WTC11 (cell line): ENCODE results near the gene INHBC. TPM values are rescaled to one million over a fixed set of nuclear protein-coding genes. Genes with fewer than 3 reads are reported as not detected.
A peak's percentile ranks its signal among the peaks of the same experiment; 100 is the strongest.

ENCODE experiments used
- ATAC-seq: fragments of 200-7000 bp; cut with Tn5 transposase; 2 replicates; pipeline ENCODE4 v1.10.0; 2021; ENCODE audit warnings: mild to moderate bottlenecking, moderate library complexity
- CTCF ChIA-PET: fragments of 300-600 bp; sonication (Branson Sonifier 250); formaldehyde crosslinking; loops from one replicate; lab custom pipeline; 2021; ENCODE audit warnings: antibody characterized with exemption; lab: Charles Lee
- POLR2A ChIA-PET: fragments of 350-600 bp; sonication (Branson Sonifier 250); formaldehyde crosslinking; loops from one replicate; lab custom pipeline; 2021; ENCODE audit warnings: antibody characterized with exemption; lab: Charles Lee
- DNase-seq: peaks from one replicate; pipeline ENCODE4 v3.0.0; 2021; ENCODE audit warnings: low spot score
- H3K27ac Mint-ChIP-seq: 2 replicates; pipeline ENCODE4 v1.8.0; 2021; ENCODE audit warnings: mixed read lengths
- H3K27me3 Mint-ChIP-seq: 2 replicates; pipeline ENCODE4 v1.8.0; 2021; ENCODE audit warnings: low read depth, mild to moderate bottlenecking, moderate library complexity, mixed read lengths
- H3K36me3 Mint-ChIP-seq: 2 replicates; pipeline ENCODE4 v1.8.0; 2021; ENCODE audit warnings: mixed read lengths
- H3K4me1 Mint-ChIP-seq: 2 replicates; pipeline ENCODE4 v1.8.0; 2022; ENCODE audit warnings: mixed read lengths
- H3K4me3 Mint-ChIP-seq: 2 replicates; pipeline ENCODE4 v1.8.0; 2021; ENCODE audit warnings: mild to moderate bottlenecking, moderate library complexity, mixed read lengths
- H3K9me3 Mint-ChIP-seq: 2 replicates; pipeline ENCODE4 v1.8.0; 2021; ENCODE audit warnings: mixed read lengths
- FOXK1 ChIP-seq: sonication (generic); formaldehyde crosslinking; IDR thresholded peaks from 2 replicates; pipeline ENCODE4 v1.8.0; 2022; ENCODE audit warnings: mild to moderate bottlenecking, moderate library complexity, missing genetic modification reagents
- GRHL2 ChIP-seq: fragments of 250-450 bp; sonication (Bioruptor Pico); IDR thresholded peaks from 2 replicates; pipeline ENCODE4 v1.8.0; 2022; ENCODE audit warnings: mild to moderate bottlenecking, moderate library complexity; ENCODE audit not compliant: insufficient replicate concordance, severe bottlenecking
- GTF2I ChIP-seq: fragments of 250-450 bp; sonication (Bioruptor Pico); conservative IDR thresholded peaks from 2 replicates; pipeline ENCODE4 v1.4.0; 2021; ENCODE audit warnings: mild to moderate bottlenecking
- NR2C2 ChIP-seq: sonication (generic); formaldehyde crosslinking; IDR thresholded peaks from 2 replicates; pipeline ENCODE4 v1.8.0; 2022; ENCODE audit warnings: mild to moderate bottlenecking, missing genetic modification reagents
- NR3C1 ChIP-seq: sonication (generic); formaldehyde crosslinking; conservative IDR thresholded peaks from 2 replicates; pipeline ENCODE4 v1.8.1; 2023; ENCODE audit warnings: low read depth, mild to moderate bottlenecking, missing genetic modification reagents
- RORB ChIP-seq: fragments of 250-450 bp; sonication (Bioruptor Pico); IDR thresholded peaks from 2 replicates; pipeline ENCODE4 v1.9.0; 2021; ENCODE audit warnings: mild to moderate bottlenecking
- ZBTB21 ChIP-seq: sonication (generic); formaldehyde crosslinking; IDR thresholded peaks from 2 replicates; pipeline ENCODE4 v1.8.1; 2023; ENCODE audit warnings: mild to moderate bottlenecking, missing genetic modification reagents, borderline replicate concordance
- ZNF232 ChIP-seq: sonication (generic); formaldehyde crosslinking; IDR thresholded peaks from 2 replicates; pipeline ENCODE4 v1.8.0; 2022; ENCODE audit warnings: mild to moderate bottlenecking, missing genetic modification reagents
- ZNF396 ChIP-seq: fragments of 250-450 bp; sonication (Bioruptor Pico); IDR thresholded peaks from 2 replicates; pipeline ENCODE4 v1.8.0; 2021; ENCODE audit warnings: mild to moderate bottlenecking, moderate library complexity, borderline replicate concordance
- ZNF423 ChIP-seq: fragments of 250-450 bp; sonication (Bioruptor Pico); IDR thresholded peaks from 2 replicates; pipeline ENCODE4 v2.1.2; 2022; ENCODE audit warnings: mild to moderate bottlenecking, moderate library complexity
- total RNA-seq: library from RNA; stranded (reverse); gene quantifications from 3 replicates; pipeline ENCODE4 v1.2.3, GENCODE V29; 2021
- TF ChIP-seq, protein P1 (sequence below): sonication (generic); formaldehyde crosslinking; IDR thresholded peaks from 2 replicates; pipeline ENCODE4 v1.8.0; 2022; ENCODE audit warnings: mild to moderate bottlenecking, missing genetic modification reagents
- TF ChIP-seq, protein P2 (sequence below): sonication (generic); formaldehyde crosslinking; IDR thresholded peaks from 2 replicates; pipeline ENCODE4 v1.8.1; 2023; ENCODE audit warnings: mild to moderate bottlenecking, moderate library complexity, missing genetic modification reagents
- TF ChIP-seq, protein P3 (sequence below): sonication (generic); formaldehyde crosslinking; IDR thresholded peaks from 2 replicates; pipeline ENCODE4 v1.8.0; 2022; ENCODE audit warnings: missing genetic modification reagents
- TF ChIP-seq, protein P4 (sequence below): fragments of 200-600 bp; IDR thresholded peaks from 2 replicates; pipeline ENCODE4 v1.8.0; 2022; ENCODE audit warnings: antibody characterized with exemption

INHBC gene
- total RNA-seq, 1 experiment from 2014 or later = 0.20 TPM

DNA sequence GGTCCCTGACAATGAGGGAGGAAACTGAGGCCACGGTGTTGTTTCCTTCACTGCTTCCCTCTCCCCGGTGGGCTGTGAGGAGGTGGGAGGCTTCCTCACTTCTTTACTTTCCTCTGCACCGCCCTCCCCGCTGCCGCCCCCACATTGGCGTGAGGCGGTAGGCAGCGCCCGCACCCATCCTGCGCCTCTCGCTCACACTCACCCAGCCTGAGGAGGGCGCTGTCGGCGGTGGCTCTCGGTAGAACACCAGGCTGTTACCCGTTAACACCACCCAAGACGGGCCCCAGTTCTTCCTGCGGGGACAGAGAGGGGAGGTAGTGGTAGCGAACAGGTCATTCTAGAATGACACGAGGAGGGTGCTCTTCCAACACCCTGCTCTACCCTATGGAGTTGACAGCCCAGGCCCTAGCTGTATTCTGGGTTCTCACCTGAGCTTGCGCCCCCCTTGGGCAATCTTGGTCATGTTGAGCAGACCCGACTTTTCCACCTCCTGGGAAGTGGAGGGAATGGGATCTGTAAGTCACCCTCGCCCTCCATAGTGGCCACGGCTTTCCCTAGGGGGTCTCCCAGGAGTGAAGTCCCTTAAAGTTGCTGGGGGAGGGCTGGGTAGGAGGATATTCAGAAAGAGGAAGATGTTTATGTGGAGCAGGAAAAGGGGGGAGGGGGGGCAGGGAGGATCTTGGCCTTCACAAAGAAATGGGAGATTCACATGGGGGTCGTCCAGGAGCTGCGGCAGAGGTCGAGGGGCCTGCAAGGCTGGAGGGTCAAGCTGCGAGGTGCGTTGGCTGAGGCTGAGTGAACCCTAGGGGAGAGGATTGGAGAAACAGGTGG is 41.8 kb downstream of the INHBC start:
- Mint-ChIP-seq H3K4me3 (peak overlapping the region; percentile 77), H3K4me1 (peaks cover 35% of the 10 kb centered on the region), H3K27me3 (peaks cover 99% of the 10 kb centered on the region), H3K27ac (no peak overlapping the region), H3K36me3 (no peaks in the 10 kb centered on the region), H3K9me3 (no peaks in the 10 kb centered on the region)
- CTCF ChIA-PET = interaction anchor here (0.6 to 5.0 kb wide), 18 partner anchors 10 to 389 kb away, joined by 3 to 88 read pairs (median 5); partner anchors contain the start of genes GLI1 and SHMT2
- POLR2A ChIA-PET = interaction anchor here (0.6 to 1.7 kb wide), 2 partner anchors 11 to 18 kb away, joined by 6 to 8 read pairs; no protein-coding TSS in a partner anchor
- DNase-seq = peak; percentile 68
- TF ChIP-seq, protein P1, sequence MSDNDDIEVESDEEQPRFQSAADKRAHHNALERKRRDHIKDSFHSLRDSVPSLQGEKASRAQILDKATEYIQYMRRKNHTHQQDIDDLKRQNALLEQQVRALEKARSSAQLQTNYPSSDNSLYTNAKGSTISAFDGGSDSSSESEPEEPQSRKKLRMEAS (CRISPR knock-in tag) = peak; percentile 17; the same call in 1 of the 2 replicates
- TF ChIP-seq, protein P2, sequence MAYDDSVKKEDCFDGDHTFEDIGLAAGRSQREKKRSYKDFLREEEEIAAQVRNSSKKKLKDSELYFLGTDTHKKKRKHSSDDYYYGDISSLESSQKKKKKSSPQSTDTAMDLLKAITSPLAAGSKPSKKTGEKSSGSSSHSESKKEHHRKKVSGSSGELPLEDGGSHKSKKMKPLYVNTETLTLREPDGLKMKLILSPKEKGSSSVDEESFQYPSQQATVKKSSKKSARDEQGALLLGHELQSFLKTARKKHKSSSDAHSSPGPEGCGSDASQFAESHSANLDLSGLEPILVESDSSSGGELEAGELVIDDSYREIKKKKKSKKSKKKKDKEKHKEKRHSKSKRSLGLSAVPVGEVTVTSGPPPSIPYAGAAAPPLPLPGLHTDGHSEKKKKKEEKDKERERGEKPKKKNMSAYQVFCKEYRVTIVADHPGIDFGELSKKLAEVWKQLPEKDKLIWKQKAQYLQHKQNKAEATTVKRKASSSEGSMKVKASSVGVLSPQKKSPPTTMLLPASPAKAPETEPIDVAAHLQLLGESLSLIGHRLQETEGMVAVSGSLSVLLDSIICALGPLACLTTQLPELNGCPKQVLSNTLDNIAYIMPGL (CRISPR knock-in tag) = 0 out of 2 replicates have a peak, but pooled peaks have one; percentile 72
- TF ChIP-seq FOXK1 (CRISPR knock-in tag) = 0 out of 2 replicates have a peak, but pooled peaks have one; percentile 26
- TF ChIP-seq ZNF423 (CRISPR knock-in tag) = no peak
- TF ChIP-seq ZBTB21 (CRISPR knock-in tag) = 0 out of 2 replicates have a peak, but pooled peaks have one; percentile 17
- TF ChIP-seq, protein P3, sequence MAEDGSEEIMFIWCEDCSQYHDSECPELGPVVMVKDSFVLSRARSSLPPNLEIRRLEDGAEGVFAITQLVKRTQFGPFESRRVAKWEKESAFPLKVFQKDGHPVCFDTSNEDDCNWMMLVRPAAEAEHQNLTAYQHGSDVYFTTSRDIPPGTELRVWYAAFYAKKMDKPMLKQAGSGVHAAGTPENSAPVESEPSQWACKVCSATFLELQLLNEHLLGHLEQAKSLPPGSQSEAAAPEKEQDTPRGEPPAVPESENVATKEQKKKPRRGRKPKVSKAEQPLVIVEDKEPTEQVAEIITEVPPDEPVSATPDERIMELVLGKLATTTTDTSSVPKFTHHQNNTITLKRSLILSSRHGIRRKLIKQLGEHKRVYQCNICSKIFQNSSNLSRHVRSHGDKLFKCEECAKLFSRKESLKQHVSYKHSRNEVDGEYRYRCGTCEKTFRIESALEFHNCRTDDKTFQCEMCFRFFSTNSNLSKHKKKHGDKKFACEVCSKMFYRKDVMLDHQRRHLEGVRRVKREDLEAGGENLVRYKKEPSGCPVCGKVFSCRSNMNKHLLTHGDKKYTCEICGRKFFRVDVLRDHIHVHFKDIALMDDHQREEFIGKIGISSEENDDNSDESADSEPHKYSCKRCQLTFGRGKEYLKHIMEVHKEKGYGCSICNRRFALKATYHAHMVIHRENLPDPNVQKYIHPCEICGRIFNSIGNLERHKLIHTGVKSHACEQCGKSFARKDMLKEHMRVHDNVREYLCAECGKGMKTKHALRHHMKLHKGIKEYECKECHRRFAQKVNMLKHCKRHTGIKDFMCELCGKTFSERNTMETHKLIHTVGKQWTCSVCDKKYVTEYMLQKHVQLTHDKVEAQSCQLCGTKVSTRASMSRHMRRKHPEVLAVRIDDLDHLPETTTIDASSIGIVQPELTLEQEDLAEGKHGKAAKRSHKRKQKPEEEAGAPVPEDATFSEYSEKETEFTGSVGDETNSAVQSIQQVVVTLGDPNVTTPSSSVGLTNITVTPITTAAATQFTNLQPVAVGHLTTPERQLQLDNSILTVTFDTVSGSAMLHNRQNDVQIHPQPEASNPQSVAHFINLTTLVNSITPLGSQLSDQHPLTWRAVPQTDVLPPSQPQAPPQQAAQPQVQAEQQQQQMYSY = no peak
- TF ChIP-seq, protein P4, sequence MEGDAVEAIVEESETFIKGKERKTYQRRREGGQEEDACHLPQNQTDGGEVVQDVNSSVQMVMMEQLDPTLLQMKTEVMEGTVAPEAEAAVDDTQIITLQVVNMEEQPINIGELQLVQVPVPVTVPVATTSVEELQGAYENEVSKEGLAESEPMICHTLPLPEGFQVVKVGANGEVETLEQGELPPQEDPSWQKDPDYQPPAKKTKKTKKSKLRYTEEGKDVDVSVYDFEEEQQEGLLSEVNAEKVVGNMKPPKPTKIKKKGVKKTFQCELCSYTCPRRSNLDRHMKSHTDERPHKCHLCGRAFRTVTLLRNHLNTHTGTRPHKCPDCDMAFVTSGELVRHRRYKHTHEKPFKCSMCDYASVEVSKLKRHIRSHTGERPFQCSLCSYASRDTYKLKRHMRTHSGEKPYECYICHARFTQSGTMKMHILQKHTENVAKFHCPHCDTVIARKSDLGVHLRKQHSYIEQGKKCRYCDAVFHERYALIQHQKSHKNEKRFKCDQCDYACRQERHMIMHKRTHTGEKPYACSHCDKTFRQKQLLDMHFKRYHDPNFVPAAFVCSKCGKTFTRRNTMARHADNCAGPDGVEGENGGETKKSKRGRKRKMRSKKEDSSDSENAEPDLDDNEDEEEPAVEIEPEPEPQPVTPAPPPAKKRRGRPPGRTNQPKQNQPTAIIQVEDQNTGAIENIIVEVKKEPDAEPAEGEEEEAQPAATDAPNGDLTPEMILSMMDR = peak; percentile 63
- ATAC-seq = peak; percentile 44

DNA sequence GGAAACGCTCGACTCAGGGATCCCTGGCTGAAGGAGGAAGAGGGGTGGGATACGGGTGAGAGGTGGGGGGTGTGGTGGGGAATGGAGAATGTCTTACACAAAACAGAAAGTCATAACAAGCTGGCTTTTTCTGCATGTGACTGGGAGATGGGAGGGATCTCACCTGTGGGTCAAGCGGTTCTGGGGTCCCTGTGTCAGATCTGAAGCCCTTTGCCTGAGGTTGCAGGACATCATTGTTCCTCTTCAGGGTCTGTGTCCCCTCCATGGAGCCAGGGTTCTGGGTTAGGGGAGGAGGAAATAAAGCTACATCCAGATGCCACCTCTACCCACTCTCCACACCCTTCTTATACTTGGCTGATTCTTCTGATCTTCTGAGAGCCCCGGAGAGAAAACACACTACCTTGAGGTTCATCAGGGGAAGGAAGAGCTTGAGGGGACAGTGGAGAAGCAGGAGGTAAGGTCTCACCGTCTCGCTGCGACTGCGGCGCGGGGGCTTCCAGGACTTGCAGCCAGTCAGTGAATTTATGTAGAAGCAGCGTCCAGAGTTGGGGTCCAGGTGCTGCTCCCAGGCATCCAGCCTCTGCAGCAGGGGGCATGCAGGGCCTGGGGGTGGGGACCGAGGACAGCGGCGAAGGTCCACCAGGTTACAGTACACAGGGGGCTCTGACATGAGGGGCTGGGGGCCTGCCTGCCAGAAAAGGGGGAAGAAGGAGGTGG is 42.6 kb downstream of the INHBC start:
- Mint-ChIP-seq H3K9me3 (no peaks in the 10 kb centered on the region), H3K4me3 (peak overlapping the region; percentile 30; the same call in 1 of the 2 replicates), H3K4me1 (peaks cover 41% of the 10 kb centered on the region), H3K27ac (no peak overlapping the region), H3K36me3 (no peaks in the 10 kb centered on the region)
- CTCF ChIA-PET = interaction anchor here (0.6 to 5.0 kb wide), 14 partner anchors 9 to 264 kb away, joined by 3 to 88 read pairs (median 5); partner anchors contain the start of genes GLI1 and SHMT2
- no peak for DNase-seq
- TF ChIP-seq RORB (CRISPR knock-in tag) (no peak), NR2C2 (CRISPR knock-in tag) (no peak), ZNF232 (CRISPR knock-in tag) (no peak), GTF2I (no peak), NR3C1 (CRISPR knock-in tag) (no peak), ZNF396 (CRISPR knock-in tag) (no peak), GRHL2 (CRISPR knock-in tag) (no peak)
- TF ChIP-seq, all 79 proteins: peak for 0
- H3K27me3 Mint-ChIP-seq = peaks cover 91% of the 10 kb centered on the region
- POLR2A ChIA-PET = interaction anchor here (0.9 kb wide), 1 partner anchor 18 kb away, joined by 3 read pairs; the partner anchor contains the start of gene GLI1
- ATAC-seq = no peak
